ENCODE data around the gene UNC5A. TPM values are rescaled to one million over a fixed set of nuclear protein-coding genes. Genes with fewer than 3 reads are reported as not detected.
A peak's percentile ranks its signal among the peaks of the same experiment; 100 is the strongest.

The UNC5A gene
- total RNA-seq, 1 donor from 2014 or later: not detected

- peak in 1 of 2 donors; percentile 82 for DNase-seq (ENCODE audit: extremely low spot score in 2 of 2)
- Histone ChIP-seq H3K36me3 (no peaks in the 10 kb centered on the region), H3K27ac (no peak overlapping the region), H3K27me3 (no peaks in the 10 kb centered on the region), H3K4me1 (no peaks in the 10 kb centered on the region), H3K4me3 (no peak overlapping the region), H3K9me3 (no peaks in the 10 kb centered on the region)
- intact Hi-C loops (cut with DNase I): no loop called here
- TF ChIP-seq CTCF (IDR thresholded peaks at IDR 0.05): no peak
- no peak for TF ChIP-seq POLR2A (IDR thresholded peaks at IDR 0.05)
- no peak for TF ChIP-seq POLR2AphosphoS5 (IDR thresholded peaks at IDR 0.05; ENCODE audit: insufficient read depth in 1 of 2, low read depth in 1 of 2)
Observed at GRCh38 chr5:176781638-176782570, 28.5 kb upstream of the UNC5A start.

DNA sequence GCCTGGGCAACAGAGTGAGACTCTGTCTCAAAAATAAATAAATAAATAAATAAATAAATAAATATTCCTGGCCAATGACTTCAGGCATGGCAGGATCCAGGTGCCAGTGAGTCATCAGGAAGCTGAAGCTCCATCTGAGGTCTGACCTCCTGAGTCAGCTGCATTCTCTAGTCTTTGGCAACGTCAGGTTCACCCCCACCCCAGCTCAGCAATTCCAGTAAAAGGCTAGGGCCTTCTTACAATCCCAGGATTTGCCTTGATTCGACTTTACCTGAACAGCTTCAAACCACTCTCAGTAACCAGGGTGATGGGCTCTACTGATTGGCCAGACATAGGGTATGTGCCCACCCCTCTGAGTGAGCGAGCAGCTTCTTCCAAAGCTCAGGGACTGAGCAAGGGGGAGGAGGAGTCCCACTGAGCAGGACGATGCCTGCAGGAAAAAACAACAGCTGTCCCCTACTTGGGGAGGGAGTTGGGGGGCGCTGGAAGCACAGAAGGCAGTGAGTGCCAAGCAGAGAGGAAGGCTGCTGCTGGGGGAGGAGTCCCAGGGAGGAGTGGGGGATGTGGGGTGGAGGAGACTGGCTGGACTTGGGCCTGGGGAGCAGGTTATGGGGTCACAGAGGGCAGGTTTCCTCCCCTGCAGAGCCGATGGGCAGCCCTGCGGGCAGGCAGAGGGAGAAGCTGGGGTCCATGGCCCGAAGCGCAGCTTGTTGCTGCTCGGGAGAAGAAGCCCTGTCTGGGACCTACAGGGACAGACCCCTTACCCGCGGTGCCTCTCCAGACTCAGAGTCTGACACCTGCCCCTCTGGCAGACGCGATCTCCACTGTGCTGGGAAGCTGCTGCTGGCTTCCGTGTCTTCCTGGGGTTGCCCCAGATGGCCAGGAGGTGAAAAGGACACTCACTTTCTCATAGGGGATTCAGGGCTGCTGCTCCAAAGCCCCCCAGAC lies 25.9 kb upstream of the UNC5A start:
- no peaks in the 10 kb centered on the region for H3K36me3 ChIP-seq
- no peak for TF ChIP-seq POLR2A (IDR thresholded peaks at IDR 0.05)
- TF ChIP-seq POLR2AphosphoS5 (IDR thresholded peaks at IDR 0.05; ENCODE audit: insufficient read depth in 1 of 2, low read depth in 1 of 2): no peak
- TF ChIP-seq CTCF (IDR thresholded peaks at IDR 0.05): no peak
- no peaks in the 10 kb centered on the region for H3K4me1 ChIP-seq
- H3K9me3 ChIP-seq: no peaks in the 10 kb centered on the region
- H3K27ac ChIP-seq: no peak overlapping the region
- intact Hi-C loops (cut with DNase I): no loop called here
- no peaks in the 10 kb centered on the region for H3K27me3 ChIP-seq
- no peak overlapping the region for H3K4me3 ChIP-seq
- DNase-seq (ENCODE audit: extremely low spot score in 2 of 2): no peak

DNA sequence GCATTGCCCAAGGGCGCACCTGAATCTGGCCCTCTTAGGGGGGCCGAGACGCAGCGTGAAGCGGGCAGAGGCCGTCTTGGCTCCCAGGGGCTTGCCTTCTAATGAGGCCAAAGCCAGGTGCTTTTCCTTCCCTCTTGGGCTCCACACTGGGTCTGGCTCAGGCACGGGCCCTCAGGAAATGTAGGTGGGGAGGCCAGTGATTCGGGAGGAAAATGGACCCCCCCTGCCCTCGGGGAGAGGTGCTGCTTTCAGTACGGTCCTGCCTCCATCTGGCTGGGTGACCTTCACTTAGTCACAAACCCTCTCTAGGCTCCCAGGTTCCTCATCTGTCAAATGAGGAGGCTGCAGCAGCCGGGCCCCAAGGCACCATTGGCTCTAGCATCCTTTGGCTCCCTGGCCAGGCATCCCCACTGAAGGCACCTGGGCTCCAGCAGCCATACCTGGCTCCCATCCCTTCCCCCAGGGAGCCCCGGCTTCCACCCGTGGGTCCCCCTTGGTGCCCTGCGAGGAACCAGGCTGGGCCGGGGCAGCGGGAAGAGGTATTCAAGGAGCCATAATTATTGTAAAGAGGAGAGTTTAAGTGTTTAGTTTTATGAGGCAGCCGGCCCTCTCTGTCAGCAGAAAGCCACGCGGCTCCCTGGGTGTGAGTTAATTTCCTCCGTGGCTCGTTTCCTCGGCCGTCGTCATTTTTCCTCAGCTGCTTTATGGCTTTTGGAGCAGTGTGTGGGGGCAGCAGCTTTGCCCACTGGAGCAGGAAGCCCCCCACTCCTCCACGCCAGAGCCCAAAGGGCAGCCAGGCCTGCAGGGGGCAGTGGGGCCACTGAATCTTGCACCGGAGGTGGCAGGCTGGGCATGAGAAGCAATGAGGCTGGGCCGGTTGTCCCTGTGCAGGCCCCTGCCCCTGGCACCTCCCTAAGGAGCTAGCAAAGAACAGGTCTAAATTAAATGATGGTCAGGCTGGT lies 24.9 kb upstream of the UNC5A start:
- Histone ChIP-seq H3K4me1 (no peaks in the 10 kb centered on the region), H3K9me3 (no peaks in the 10 kb centered on the region), H3K36me3 (no peaks in the 10 kb centered on the region), H3K27ac (no peak overlapping the region), H3K27me3 (no peaks in the 10 kb centered on the region), H3K4me3 (no peak overlapping the region)
- DNase-seq (ENCODE audit: extremely low spot score in 2 of 2): no peak
- TF ChIP-seq POLR2A (IDR thresholded peaks at IDR 0.05): no peak
- no peak for TF ChIP-seq POLR2AphosphoS5 (IDR thresholded peaks at IDR 0.05; ENCODE audit: insufficient read depth in 1 of 2, low read depth in 1 of 2)
- TF ChIP-seq CTCF (IDR thresholded peaks at IDR 0.05): no peak
- intact Hi-C loops (cut with DNase I): no loop called here

DNA sequence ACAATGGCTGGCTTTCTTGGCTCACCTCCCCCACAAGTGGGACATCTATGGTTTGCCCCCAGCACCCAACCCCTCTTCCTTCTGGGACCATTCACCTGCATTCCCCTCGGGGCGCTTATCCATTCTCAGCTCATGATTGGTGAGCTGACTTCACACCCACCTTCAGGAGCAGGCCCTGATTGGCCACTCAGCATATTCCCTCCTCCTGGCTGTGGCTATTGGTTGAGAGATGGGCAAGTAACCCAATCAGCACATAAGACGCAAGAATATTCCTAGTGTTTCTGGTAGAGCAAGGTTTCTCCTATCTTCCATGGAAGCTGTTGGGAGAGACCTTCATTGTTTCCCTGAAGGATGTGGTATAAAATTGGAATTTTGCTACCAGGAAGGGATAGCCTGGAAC lies 22.7 kb upstream of the UNC5A start:
- Histone ChIP-seq H3K27me3 (no peaks in the 10 kb centered on the region), H3K9me3 (no peaks in the 10 kb centered on the region), H3K4me1 (no peaks in the 10 kb centered on the region), H3K36me3 (no peaks in the 10 kb centered on the region), H3K27ac (no peak overlapping the region), H3K4me3 (no peak overlapping the region)
- intact Hi-C loops (cut with DNase I): no loop called here
- no peak for TF ChIP-seq POLR2AphosphoS5 (IDR thresholded peaks at IDR 0.05; ENCODE audit: insufficient read depth in 1 of 2, low read depth in 1 of 2)
- TF ChIP-seq CTCF (IDR thresholded peaks at IDR 0.05): no peak
- no peak for TF ChIP-seq POLR2A (IDR thresholded peaks at IDR 0.05)
- DNase-seq (ENCODE audit: extremely low spot score in 2 of 2): no peak
